Endodermal cell (in vitro differentiated cells): ENCODE measurements around the gene NDUFV1. TPM values are rescaled to one million over a fixed set of nuclear protein-coding genes. Genes with fewer than 3 reads are reported as not detected.

Source experiments
- DNase-seq: peaks from one replicate; pipeline ENCODE4 v3.0.0-alpha.2; 2017
- H3K27ac ChIP-seq: 2 replicates; pipeline ENCODE4 v1.5.1; 2013; ENCODE audit warnings: mild to moderate bottlenecking, low read depth, low read length, moderate library complexity
- H3K27me3 ChIP-seq: 2 replicates; pipeline ENCODE4 v1.6.1; 2013; ENCODE audit warnings: mild to moderate bottlenecking, low read length, moderate library complexity; ENCODE audit not compliant: insufficient read depth, control insufficient read depth, poor library complexity, severe bottlenecking
- H3K36me3 ChIP-seq: 2 replicates; pipeline ENCODE4 v1.7.0; 2013; ENCODE audit warnings: mild to moderate bottlenecking, low read length, moderate library complexity; ENCODE audit not compliant: control insufficient read depth, insufficient read depth
- H3K4me1 ChIP-seq: one replicate; pipeline ENCODE4 v1.7.0; 2013; ENCODE audit warnings: low read length; ENCODE audit not compliant: control insufficient read depth, insufficient read depth
- H3K4me3 ChIP-seq: 2 replicates; pipeline ENCODE4 v1.5.1; 2013; ENCODE audit warnings: mild to moderate bottlenecking, low read length, moderate library complexity
- H3K9ac ChIP-seq: 2 replicates; pipeline ENCODE4 v1.6.1; 2013; ENCODE audit warnings: mild to moderate bottlenecking, low read length, moderate library complexity; ENCODE audit not compliant: poor library complexity, severe bottlenecking; ENCODE audit errors: extremely low read depth
- H3K9me3 ChIP-seq: 2 replicates; pipeline ENCODE4 v1.6.1; 2013; ENCODE audit warnings: mild to moderate bottlenecking, low read length, moderate library complexity; ENCODE audit not compliant: control insufficient read depth
- H3K27ac Mint-ChIP-seq: 2 replicates; pipeline ENCODE4 v1.8.0; 2020; ENCODE audit warnings: mixed read lengths
- H3K27me3 Mint-ChIP-seq: 2 replicates; pipeline ENCODE4 v1.8.0; 2021; ENCODE audit warnings: mild to moderate bottlenecking, mixed read lengths; ENCODE audit not compliant: insufficient read depth
- H3K36me3 Mint-ChIP-seq: 2 replicates; pipeline ENCODE4 v1.8.0; 2020; ENCODE audit warnings: low read depth, mixed read lengths
- H3K4me1 Mint-ChIP-seq: 2 replicates; pipeline ENCODE4 v1.8.0; 2020; ENCODE audit warnings: mixed read lengths
- H3K4me3 Mint-ChIP-seq: 2 replicates; pipeline ENCODE4 v1.8.0; 2020; ENCODE audit warnings: mild to moderate bottlenecking, moderate library complexity, mixed read lengths
- H3K9me3 Mint-ChIP-seq: 2 replicates; pipeline ENCODE4 v1.8.0; 2020; ENCODE audit warnings: mild to moderate bottlenecking, mixed read lengths
- WGBS, 2 experiments: methylation state at CpG; one replicate each; pipeline versions ENCODE4 v1.1.5 to v1.1.7; 2013; ENCODE audit warnings: missing lambda C conversion rate in 2 of 2, mixed read lengths in 1 of 2; ENCODE audit not compliant: insufficient coverage in 1 of 2, insufficient read length in 1 of 2; 5-methylcytosine and 5-hydroxymethylcytosine counted together
- total RNA-seq, 2 donors: library from RNA; stranded (reverse); fragmentation: NEBNext Ultra II Directional in 1 of 2; extraction: Animal tissue kit (Norgen Biotek cat#: 25700) in 1 of 2; gene quantifications; 2 replicates in 1 of 2; 3 replicates in 1 of 2; pipeline ENCODE4 v1.2.1, GENCODE V29; 2021
- TF ChIP-seq, protein P1 (sequence below): fragments of 200-600 bp; sonication (generic); conservative IDR thresholded peaks from 2 replicates; pipeline ENCODE4 v1.5.0; 2021; ENCODE audit warnings: antibody characterized with exemption, mild to moderate bottlenecking

NDUFV1 gene
- total RNA-seq, 2 donors from 2014 or later = 135 to 160 TPM

DNA sequence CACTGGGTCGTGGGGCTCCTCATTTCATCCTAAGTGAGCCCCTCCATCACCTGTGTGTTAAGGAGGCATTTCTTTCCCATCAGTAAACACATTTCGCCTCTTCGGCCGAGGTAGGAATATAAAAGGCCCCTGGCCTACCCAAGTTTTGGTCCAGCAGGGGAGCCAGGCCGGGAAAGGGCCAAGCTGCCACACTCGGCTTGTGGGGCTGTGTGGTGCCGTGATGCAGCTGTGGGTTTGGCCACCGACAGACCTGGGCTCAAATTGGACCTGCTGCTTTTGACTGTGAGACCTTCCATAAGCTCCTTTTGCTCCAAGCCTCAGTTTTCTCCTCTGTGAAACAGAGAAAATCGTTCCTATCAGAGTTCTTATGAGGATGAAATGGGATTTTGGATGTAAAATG is 771 bp downstream of the NDUFV1 start:
- Mint-ChIP-seq H3K4me1 (peaks cover 20% of the 10 kb centered on the region), H3K27ac (peak overlapping the region; percentile 86), H3K27me3 (no peaks in the 10 kb centered on the region), H3K4me3 (peak overlapping the region; percentile 72), H3K9me3 (peaks cover 7% of the 10 kb centered on the region), H3K36me3 (peaks cover 30% of the 10 kb centered on the region)
- Histone ChIP-seq H3K9ac (peak overlapping the region; percentile 56), H3K36me3 (peaks cover 24% of the 10 kb centered on the region), H3K4me1 (peaks cover 14% of the 10 kb centered on the region), H3K27ac (no peak overlapping the region), H3K9me3 (peaks cover 7% of the 10 kb centered on the region), H3K4me3 (peak overlapping the region; percentile 86), H3K27me3 (no peaks in the 10 kb centered on the region)
- 58 to 71% methylated on average over 8 to 9 of the region's 9 CpGs for WGBS, 2 experiments
- no peak for DNase-seq
- TF ChIP-seq, protein P1, sequence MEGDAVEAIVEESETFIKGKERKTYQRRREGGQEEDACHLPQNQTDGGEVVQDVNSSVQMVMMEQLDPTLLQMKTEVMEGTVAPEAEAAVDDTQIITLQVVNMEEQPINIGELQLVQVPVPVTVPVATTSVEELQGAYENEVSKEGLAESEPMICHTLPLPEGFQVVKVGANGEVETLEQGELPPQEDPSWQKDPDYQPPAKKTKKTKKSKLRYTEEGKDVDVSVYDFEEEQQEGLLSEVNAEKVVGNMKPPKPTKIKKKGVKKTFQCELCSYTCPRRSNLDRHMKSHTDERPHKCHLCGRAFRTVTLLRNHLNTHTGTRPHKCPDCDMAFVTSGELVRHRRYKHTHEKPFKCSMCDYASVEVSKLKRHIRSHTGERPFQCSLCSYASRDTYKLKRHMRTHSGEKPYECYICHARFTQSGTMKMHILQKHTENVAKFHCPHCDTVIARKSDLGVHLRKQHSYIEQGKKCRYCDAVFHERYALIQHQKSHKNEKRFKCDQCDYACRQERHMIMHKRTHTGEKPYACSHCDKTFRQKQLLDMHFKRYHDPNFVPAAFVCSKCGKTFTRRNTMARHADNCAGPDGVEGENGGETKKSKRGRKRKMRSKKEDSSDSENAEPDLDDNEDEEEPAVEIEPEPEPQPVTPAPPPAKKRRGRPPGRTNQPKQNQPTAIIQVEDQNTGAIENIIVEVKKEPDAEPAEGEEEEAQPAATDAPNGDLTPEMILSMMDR = no peak

DNA sequence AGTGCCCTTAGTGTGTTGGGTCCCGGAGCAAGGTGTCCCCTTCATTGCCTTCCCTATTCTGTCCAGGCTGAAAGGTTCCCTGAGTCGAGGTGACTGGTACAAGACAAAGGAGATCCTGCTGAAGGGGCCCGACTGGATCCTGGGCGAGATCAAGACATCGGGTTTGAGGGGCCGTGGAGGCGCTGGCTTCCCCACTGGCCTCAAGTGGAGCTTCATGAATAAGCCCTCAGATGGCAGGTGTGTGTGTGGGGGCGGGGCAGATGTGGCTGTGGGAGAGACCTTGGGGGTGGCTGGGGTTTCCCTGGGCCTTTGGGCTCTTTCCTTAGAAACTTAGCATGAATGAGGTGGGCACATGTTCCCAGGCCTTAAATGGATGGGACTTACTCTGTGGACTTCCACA is 1.8 kb downstream of the NDUFV1 start:
- Histone ChIP-seq H3K4me3 (no peak overlapping the region), H3K27me3 (no peaks in the 10 kb centered on the region), H3K4me1 (peaks cover 14% of the 10 kb centered on the region), H3K9ac (no peak overlapping the region), H3K9me3 (no peaks in the 10 kb centered on the region), H3K27ac (no peak overlapping the region), H3K36me3 (peaks cover 24% of the 10 kb centered on the region)
- 92 to 100% methylated on average over 1 to 8 of the region's 8 CpGs for WGBS, 2 experiments
- TF ChIP-seq, protein P1 = no peak
- no peak for DNase-seq
- no peak overlapping the region for H3K27ac Mint-ChIP-seq
- no peaks in the 10 kb centered on the region for H3K27me3 Mint-ChIP-seq
- H3K9me3 Mint-ChIP-seq = no peaks in the 10 kb centered on the region
- H3K4me1 Mint-ChIP-seq = peaks cover 20% of the 10 kb centered on the region
- peaks cover 31% of the 10 kb centered on the region for H3K36me3 Mint-ChIP-seq
- H3K4me3 Mint-ChIP-seq = peak overlapping the region; percentile 72

DNA sequence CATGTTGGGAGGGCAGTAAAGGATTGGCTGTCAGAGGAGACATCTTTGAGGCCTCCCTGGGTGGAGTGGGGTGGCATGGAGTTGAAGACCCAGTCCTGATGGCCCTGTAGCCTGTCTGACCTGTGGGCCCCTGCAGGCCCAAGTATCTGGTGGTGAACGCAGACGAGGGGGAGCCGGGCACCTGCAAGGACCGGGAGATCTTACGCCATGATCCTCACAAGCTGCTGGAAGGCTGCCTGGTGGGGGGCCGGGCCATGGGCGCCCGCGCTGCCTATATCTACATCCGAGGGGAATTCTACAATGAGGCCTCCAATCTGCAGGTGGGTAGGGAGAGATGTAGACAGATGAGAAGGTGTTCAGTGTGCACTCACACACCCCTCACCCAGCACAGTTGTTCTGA is 2.6 kb downstream of the NDUFV1 start:
- Histone ChIP-seq H3K4me3 (no peak overlapping the region), H3K9ac (no peak overlapping the region), H3K27me3 (no peaks in the 10 kb centered on the region), H3K27ac (no peak overlapping the region), H3K36me3 (peaks cover 24% of the 10 kb centered on the region), H3K4me1 (peaks cover 14% of the 10 kb centered on the region), H3K9me3 (no peaks in the 10 kb centered on the region)
- no peak for DNase-seq
- Mint-ChIP-seq H3K9me3 (no peaks in the 10 kb centered on the region), H3K27me3 (no peaks in the 10 kb centered on the region), H3K4me3 (no peak overlapping the region), H3K4me1 (peaks cover 18% of the 10 kb centered on the region), H3K27ac (no peak overlapping the region), H3K36me3 (peaks cover 31% of the 10 kb centered on the region)
- TF ChIP-seq, protein P1 = no peak
- 90 to 99% methylated on average over 5 to 9 of the region's 10 CpGs for WGBS, 2 experiments
